Embryonic facial prominence (tissue), 1 donor: Measurements from ENCODE around the gene ARHGEF3.
"Not testable (repeated sequence)": the region's sequence is repeated elsewhere in the genome, so short reads cannot be mapped to it uniquely, and the experiment has no call there.

ENCODE experiments used
- DNase-seq: peaks from one replicate; pipeline ENCODE4 v3.0.0-alpha.2; 2016; ENCODE audit errors: extremely low spot score

Gene ARHGEF3

GRCh38 chr3:56772952-56773938 lies 28.5 kb downstream of the ARHGEF3 start:
- DNase-seq = no peak

- DNase-seq = no peak
These were observed 30.4 kb downstream of the ARHGEF3 start for GRCh38 chr3:56771376-56771775.

GRCh38 chr3:56769116-56769707 lies 32.5 kb downstream of the ARHGEF3 start:
- no peak for DNase-seq

GRCh38 chr3:56764904-56765547 lies 36.7 kb downstream of the ARHGEF3 start:
- no peak for DNase-seq

GRCh38 chr3:56764184-56764583 lies 37.6 kb downstream of the ARHGEF3 start:
- no peak for DNase-seq

- DNase-seq = no peak
These were observed 38.5 kb downstream of the ARHGEF3 start for GRCh38 chr3:56763233-56763632.

- DNase-seq = no peak
These were observed 39.0 kb downstream of the ARHGEF3 start for GRCh38 chr3:56762718-56763117.

- no peak for DNase-seq
These were observed 39.7 kb downstream of the ARHGEF3 start for GRCh38 chr3:56761887-56762651.

- no peak for DNase-seq
These were observed 40.7 kb downstream of the ARHGEF3 start for GRCh38 chr3:56761023-56761422.

GRCh38 chr3:56759532-56759931 lies 42.2 kb downstream of the ARHGEF3 start:
- no peak for DNase-seq

- DNase-seq = no peak
These were observed 43.2 kb downstream of the ARHGEF3 start for GRCh38 chr3:56758539-56758981.

- DNase-seq = not testable (repeated sequence)
These were observed 43.7 kb downstream of the ARHGEF3 start for GRCh38 chr3:56758042-56758441.

- no peak for DNase-seq
These were observed 46.9 kb downstream of the ARHGEF3 start for GRCh38 chr3:56754741-56755417.

GRCh38 chr3:56753206-56753820 lies 48.4 kb downstream of the ARHGEF3 start:
- no peak for DNase-seq

- DNase-seq = no peak
These were observed 50.6 kb downstream of the ARHGEF3 start for GRCh38 chr3:56751056-56751707.

- no peak for DNase-seq
These were observed 53.0 kb downstream of the ARHGEF3 start for GRCh38 chr3:56748663-56749231.

- DNase-seq = no peak
These were observed 54.6 kb downstream of the ARHGEF3 start for GRCh38 chr3:56747150-56747549.

GRCh38 chr3:56744016-56744415 lies 57.7 kb downstream of the ARHGEF3 start:
- no peak for DNase-seq

GRCh38 chr3:56742887-56743286 lies 58.9 kb downstream of the ARHGEF3 start:
- no peak for DNase-seq

- DNase-seq = no peak
These were observed 62.7 kb downstream of the ARHGEF3 start for GRCh38 chr3:56739036-56739435.
